ENCODE data around the gene ATG7. TPM values are rescaled to one million over a fixed set of nuclear protein-coding genes. Genes with fewer than 3 reads are reported as not detected.
"Not testable (repeated sequence)": the region's sequence is repeated elsewhere in the genome, so short reads cannot be mapped to it uniquely, and the experiment has no call there.

The ATG7 gene
- total RNA-seq, 1 experiment from 2014 or later = 35.2 TPM

GRCh38 chr3:11420066-11420465 is 147.9 kb downstream of the ATG7 start:
- H3K4me3 ChIP-seq (ENCODE audit: insufficient read depth, low read depth, low read length) = no peak overlapping the region
- no peaks in the 10 kb centered on the region for H3K27me3 ChIP-seq (ENCODE audit: control insufficient read depth, insufficient read depth, low read length)
- H3K36me3 ChIP-seq (replicated peaks; ENCODE audit: control insufficient read depth, insufficient read depth, low read length) = no peaks in the 10 kb centered on the region
- DNase-seq = no peak

- Histone ChIP-seq H3K4me3 (ENCODE audit: insufficient read depth, low read depth, low read length) (no peak overlapping the region), H3K27me3 (ENCODE audit: control insufficient read depth, insufficient read depth, low read length) (no peaks in the 10 kb centered on the region), H3K36me3 (replicated peaks; ENCODE audit: control insufficient read depth, insufficient read depth, low read length) (no peaks in the 10 kb centered on the region)
- no peak for DNase-seq
Observed at GRCh38 chr3:11422291-11422690, 150.1 kb downstream of the ATG7 start.

DNA sequence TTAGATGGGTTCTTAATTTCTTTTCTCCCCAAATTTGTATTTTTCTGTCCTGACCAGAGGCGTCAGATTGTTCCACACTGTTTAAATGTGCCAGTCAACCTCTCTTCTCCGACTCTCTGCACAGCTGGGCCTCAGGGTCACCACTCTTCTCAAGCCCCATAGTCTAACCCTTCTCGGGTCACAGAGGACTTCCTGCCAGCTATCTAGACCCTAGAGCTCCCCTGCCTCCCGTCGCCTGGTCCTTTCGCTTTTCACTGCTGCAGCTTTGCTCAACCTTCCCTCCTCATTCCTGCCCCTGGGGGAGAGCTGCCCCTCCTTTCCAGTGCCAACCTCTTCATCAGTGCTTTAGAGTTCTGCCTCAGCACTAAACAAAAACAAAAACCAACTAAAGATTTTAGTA is 151.7 kb downstream of the ATG7 start:
- H3K4me3 ChIP-seq (ENCODE audit: insufficient read depth, low read depth, low read length) = no peak overlapping the region
- H3K36me3 ChIP-seq (replicated peaks; ENCODE audit: control insufficient read depth, insufficient read depth, low read length) = no peaks in the 10 kb centered on the region
- H3K27me3 ChIP-seq (ENCODE audit: control insufficient read depth, insufficient read depth, low read length) = no peaks in the 10 kb centered on the region
- no peak for DNase-seq

GRCh38 chr3:11424277-11424676 is 152.1 kb downstream of the ATG7 start:
- Histone ChIP-seq H3K27me3 (ENCODE audit: control insufficient read depth, insufficient read depth, low read length) (no peaks in the 10 kb centered on the region), H3K4me3 (ENCODE audit: insufficient read depth, low read depth, low read length) (no peak overlapping the region), H3K36me3 (replicated peaks; ENCODE audit: control insufficient read depth, insufficient read depth, low read length) (no peaks in the 10 kb centered on the region)
- no peak for DNase-seq

- Histone ChIP-seq H3K4me3 (ENCODE audit: insufficient read depth, low read depth, low read length) (no peak overlapping the region), H3K36me3 (replicated peaks; ENCODE audit: control insufficient read depth, insufficient read depth, low read length) (no peaks in the 10 kb centered on the region)
- DNase-seq = no peak
Observed at GRCh38 chr3:11430207-11430606, 158.0 kb downstream of the ATG7 start.

DNA sequence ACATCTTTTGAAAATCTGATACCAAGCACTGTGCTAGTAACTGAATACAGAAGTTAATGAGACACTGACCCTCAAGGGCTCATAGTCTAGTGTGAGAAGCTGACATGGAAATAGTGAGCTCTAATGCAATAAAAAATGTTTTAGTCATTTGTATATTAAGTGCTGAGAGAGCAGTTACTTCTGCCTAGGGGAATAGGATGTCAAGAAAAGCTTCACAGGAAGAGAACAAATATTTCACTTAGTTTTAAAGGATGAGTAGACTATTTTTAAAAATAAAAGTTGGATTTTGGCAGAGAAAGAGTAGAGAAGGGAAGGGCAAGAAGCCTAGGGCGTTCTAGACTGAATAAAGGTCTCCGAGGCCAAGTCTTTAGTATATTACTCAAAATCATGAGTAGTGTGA is 158.4 kb downstream of the ATG7 start:
- no peak overlapping the region for H3K4me3 ChIP-seq (ENCODE audit: insufficient read depth, low read depth, low read length)
- H3K36me3 ChIP-seq (replicated peaks; ENCODE audit: control insufficient read depth, insufficient read depth, low read length) = no peaks in the 10 kb centered on the region
- DNase-seq = no peak
- no peaks in the 10 kb centered on the region for H3K27me3 ChIP-seq (ENCODE audit: control insufficient read depth, insufficient read depth, low read length)

More at GRCh38 chr3:11430207-11430606, 158.0 kb downstream of the ATG7 start:
- H3K27me3 ChIP-seq (ENCODE audit: control insufficient read depth, insufficient read depth, low read length) = no peaks in the 10 kb centered on the region

GRCh38 chr3:11431319-11431718 is 159.1 kb downstream of the ATG7 start:
- H3K4me3 ChIP-seq (ENCODE audit: insufficient read depth, low read depth, low read length) = no peak overlapping the region
- no peaks in the 10 kb centered on the region for H3K27me3 ChIP-seq (ENCODE audit: control insufficient read depth, insufficient read depth, low read length)
- no peak for DNase-seq
- no peaks in the 10 kb centered on the region for H3K36me3 ChIP-seq (replicated peaks; ENCODE audit: control insufficient read depth, insufficient read depth, low read length)

DNA sequence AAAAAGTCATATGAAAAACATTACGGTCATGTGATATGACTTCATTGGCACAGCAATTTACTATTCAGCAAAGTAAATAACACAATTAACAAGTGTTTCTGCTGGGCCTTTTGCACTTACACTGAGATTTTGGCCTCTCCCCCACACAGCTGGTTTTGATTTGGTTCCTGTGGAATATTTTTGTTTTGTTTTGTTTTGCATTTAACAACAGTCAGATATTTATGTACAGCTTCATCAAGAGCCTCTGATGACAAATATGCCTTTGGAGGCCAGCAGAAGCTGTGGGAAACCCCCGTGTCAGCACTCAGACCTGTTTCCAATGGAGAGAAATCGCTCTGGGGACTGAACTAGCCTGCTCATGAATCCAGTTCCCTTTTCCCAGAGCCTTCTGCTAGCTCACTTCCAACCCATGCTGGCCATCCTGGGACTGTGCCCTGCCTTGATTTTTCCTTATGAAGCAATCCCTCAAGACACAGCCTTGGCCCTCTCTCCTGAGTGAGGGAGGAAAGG is 161.9 kb downstream of the ATG7 start:
- DNase-seq = no peak
- Histone ChIP-seq H3K4me3 (ENCODE audit: insufficient read depth, low read depth, low read length) (no peak overlapping the region), H3K27me3 (ENCODE audit: control insufficient read depth, insufficient read depth, low read length) (no peaks in the 10 kb centered on the region), H3K36me3 (replicated peaks; ENCODE audit: control insufficient read depth, insufficient read depth, low read length) (no peaks in the 10 kb centered on the region)

DNA sequence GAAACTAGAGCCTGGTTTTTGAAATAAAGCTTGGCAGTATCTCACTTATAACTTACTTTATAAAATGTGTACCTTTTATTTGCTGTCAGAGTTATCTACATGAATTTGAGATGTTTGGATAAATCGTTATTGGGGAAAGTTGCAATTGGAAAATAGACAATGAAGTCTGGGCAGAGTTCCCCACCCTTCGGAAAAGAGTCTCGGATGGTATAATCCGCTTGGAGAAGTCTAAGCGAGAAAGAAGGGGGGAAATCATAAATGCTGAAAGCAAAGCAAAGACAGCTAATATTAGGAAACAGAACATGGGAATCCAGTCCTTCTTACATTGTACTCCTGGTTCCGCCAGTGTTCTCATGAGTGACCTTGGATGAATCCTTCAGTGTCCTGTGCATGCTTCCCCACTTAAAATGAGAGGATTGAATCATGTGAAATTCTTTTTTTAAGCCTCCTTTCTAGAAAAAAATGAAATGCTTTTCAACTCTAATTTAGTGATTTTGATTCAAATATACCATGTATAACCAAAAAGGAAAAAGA is 162.4 kb downstream of the ATG7 start:
- no peak overlapping the region for H3K4me3 ChIP-seq (ENCODE audit: insufficient read depth, low read depth, low read length)
- H3K36me3 ChIP-seq (replicated peaks; ENCODE audit: control insufficient read depth, insufficient read depth, low read length) = no peaks in the 10 kb centered on the region
- DNase-seq = no peak
- no peaks in the 10 kb centered on the region for H3K27me3 ChIP-seq (ENCODE audit: control insufficient read depth, insufficient read depth, low read length)

DNA sequence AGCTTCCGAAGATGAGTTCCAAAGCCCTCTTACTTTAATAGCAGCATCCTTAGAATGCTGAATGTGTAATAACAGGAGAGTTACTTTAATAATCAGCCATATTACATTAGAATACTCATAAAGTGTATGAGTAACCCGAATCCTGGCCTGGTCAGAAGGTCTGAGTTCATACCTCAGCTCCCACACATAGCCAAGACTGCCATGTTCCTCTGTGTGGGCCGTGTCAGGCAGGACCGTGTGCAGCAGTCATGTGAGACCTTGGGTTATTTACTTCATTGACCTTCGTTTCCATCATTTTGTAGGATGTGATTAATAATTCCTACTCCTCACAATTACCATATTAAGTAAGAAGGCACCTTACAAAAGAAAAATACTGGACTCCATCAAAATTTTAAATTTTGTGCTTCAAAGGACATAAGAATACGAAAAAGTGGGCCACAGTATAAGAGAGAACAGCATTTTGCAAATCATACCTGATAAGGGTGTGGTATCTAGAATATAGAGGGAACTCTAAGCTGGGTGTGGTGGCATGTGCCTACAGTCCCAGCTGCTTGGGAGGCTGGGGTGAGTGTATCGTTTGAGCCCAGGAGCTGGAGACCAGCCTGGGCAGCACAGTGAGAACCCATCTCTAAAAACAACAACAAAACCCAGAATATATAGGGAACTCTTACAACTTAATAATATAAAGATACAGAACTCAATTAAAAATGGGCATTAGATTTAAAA is 163.4 kb downstream of the ATG7 start:
- no peaks in the 10 kb centered on the region for H3K27me3 ChIP-seq (ENCODE audit: control insufficient read depth, insufficient read depth, low read length)
- H3K36me3 ChIP-seq (replicated peaks; ENCODE audit: control insufficient read depth, insufficient read depth, low read length) = no peaks in the 10 kb centered on the region
- H3K4me3 ChIP-seq (ENCODE audit: insufficient read depth, low read depth, low read length) = no peak overlapping the region
- DNase-seq = no peak

DNA sequence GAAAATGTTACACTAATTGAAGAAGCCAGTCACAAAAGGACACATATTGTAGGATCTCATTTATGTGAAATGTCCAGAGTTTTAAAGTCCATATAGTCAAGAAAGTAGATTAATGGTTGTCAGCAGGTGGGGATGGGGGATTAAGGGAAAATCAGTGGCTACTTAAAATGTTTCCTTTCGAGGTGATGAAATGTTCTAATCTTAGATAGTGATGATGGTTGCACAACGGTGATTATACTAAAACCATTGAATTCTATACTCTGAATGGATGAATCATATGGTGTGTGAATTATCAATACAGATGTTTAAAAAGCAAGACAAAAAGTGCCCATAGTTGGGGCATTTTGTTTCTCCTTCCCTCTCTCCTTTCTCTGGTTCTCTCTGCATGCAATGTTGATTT is 164.6 kb downstream of the ATG7 start:
- no peak for DNase-seq
- Histone ChIP-seq H3K27me3 (ENCODE audit: control insufficient read depth, insufficient read depth, low read length) (no peaks in the 10 kb centered on the region), H3K4me3 (ENCODE audit: insufficient read depth, low read depth, low read length) (no peak overlapping the region), H3K36me3 (replicated peaks; ENCODE audit: control insufficient read depth, insufficient read depth, low read length) (no peaks in the 10 kb centered on the region)

GRCh38 chr3:11437506-11437905 is 165.3 kb downstream of the ATG7 start:
- DNase-seq = no peak
- no peaks in the 10 kb centered on the region for H3K36me3 ChIP-seq (replicated peaks; ENCODE audit: control insufficient read depth, insufficient read depth, low read length)
- H3K4me3 ChIP-seq (ENCODE audit: insufficient read depth, low read depth, low read length) = no peak overlapping the region
- H3K27me3 ChIP-seq (ENCODE audit: control insufficient read depth, insufficient read depth, low read length) = no peaks in the 10 kb centered on the region

DNA sequence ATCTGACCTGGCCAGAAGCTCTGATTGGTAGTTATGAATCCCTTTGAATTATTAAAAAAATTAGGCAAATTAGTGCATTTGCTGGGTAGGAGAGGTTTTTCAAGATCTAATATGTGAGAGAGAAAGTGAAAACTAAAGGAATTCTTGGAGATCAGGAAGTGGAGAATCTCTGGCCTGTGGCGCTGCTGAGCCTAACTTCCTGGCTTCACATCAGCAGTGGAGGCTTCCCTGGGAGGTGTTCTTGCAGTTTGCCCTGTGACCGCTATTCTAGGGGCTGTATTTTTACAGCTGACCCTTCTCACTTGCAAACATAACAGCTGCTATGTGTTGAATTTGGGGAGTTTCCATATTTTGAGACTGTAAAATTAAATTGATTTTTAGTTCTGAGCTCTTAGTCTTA is 166.4 kb downstream of the ATG7 start:
- no peaks in the 10 kb centered on the region for H3K27me3 ChIP-seq (ENCODE audit: control insufficient read depth, insufficient read depth, low read length)
- DNase-seq = no peak
- H3K4me3 ChIP-seq (ENCODE audit: insufficient read depth, low read depth, low read length) = no peak overlapping the region
- H3K36me3 ChIP-seq (replicated peaks; ENCODE audit: control insufficient read depth, insufficient read depth, low read length) = no peaks in the 10 kb centered on the region

- H3K36me3 ChIP-seq (replicated peaks; ENCODE audit: control insufficient read depth, insufficient read depth, low read length); H3K4me3 ChIP-seq (ENCODE audit: insufficient read depth, low read depth, low read length); DNase-seq; H3K27me3 ChIP-seq (ENCODE audit: control insufficient read depth, insufficient read depth, low read length): not testable (repeated sequence)
Observed at GRCh38 chr3:11441346-11441745, 169.1 kb downstream of the ATG7 start.

- no peaks in the 10 kb centered on the region for H3K36me3 ChIP-seq (replicated peaks; ENCODE audit: control insufficient read depth, insufficient read depth, low read length)
- no peak overlapping the region for H3K4me3 ChIP-seq (ENCODE audit: insufficient read depth, low read depth, low read length)
- H3K27me3 ChIP-seq (ENCODE audit: control insufficient read depth, insufficient read depth, low read length) = no peaks in the 10 kb centered on the region
- no peak for DNase-seq
Observed at GRCh38 chr3:11444404-11444803, 172.2 kb downstream of the ATG7 start.

Data from H7 (cell line).